ENCODE data around the gene RBM26. TPM values are rescaled to one million over a fixed set of nuclear protein-coding genes. Genes with fewer than 3 reads are reported as not detected.

RBM26 gene
- total and polyA plus RNA-seq, 12 donors: 7.5 to 46.8 (median 24.5) TPM

DNA sequence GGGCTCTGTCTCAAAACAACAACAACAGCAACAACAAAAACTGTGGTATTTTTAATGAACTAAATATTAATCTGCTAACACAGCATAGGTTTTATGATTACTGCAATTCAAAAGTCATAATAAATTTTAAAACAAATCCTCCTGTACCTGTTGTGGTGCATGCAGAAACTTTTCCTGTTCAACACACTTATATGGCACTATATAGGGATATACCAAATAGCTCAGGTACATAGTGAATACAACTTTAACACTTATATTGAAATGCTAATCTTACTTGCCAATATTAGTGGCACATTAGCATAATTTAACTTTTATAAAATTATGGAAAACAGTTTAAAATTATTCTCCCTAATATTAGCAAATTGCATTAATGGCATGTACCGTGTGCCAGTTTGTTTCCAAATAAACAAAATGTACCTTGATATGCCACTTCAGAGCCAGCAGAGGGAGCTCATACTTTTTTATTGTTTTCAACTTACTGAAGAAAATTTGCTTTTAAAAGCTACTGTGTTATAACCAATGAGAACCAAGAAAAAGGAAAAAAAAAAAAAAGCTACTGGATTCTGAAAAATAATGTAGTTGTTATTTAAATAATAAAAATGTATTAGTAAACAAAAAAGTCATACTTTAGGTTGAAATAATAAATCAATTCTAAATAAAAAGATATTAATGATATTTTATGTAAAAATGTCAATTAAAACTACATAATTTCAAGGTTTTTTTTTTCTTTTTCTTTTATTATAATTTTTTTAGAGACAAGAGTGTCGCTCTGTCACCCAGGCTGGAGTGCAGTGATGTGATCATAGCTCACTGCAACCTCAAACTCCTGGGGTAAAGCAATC, 18.0 kb upstream of the RBM26 start:
- no peaks in the 10 kb centered on the region for H3K9me3 ChIP-seq
- no peaks in the 10 kb centered on the region for H3K36me3 ChIP-seq
- intact Hi-C loops (cut with DNase I): loop anchor here in 8 of 10 donors (1.0 to 10.0 kb wide), 6 partner anchors 51 to 119 kb away; no protein-coding TSS in a partner anchor
- ATAC-seq (peak in 2 of 8 donors; percentile 49 to 58), DNase-seq (no peak)
- TF ChIP-seq, protein P1, sequence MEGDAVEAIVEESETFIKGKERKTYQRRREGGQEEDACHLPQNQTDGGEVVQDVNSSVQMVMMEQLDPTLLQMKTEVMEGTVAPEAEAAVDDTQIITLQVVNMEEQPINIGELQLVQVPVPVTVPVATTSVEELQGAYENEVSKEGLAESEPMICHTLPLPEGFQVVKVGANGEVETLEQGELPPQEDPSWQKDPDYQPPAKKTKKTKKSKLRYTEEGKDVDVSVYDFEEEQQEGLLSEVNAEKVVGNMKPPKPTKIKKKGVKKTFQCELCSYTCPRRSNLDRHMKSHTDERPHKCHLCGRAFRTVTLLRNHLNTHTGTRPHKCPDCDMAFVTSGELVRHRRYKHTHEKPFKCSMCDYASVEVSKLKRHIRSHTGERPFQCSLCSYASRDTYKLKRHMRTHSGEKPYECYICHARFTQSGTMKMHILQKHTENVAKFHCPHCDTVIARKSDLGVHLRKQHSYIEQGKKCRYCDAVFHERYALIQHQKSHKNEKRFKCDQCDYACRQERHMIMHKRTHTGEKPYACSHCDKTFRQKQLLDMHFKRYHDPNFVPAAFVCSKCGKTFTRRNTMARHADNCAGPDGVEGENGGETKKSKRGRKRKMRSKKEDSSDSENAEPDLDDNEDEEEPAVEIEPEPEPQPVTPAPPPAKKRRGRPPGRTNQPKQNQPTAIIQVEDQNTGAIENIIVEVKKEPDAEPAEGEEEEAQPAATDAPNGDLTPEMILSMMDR (IDR thresholded peaks at IDR 0.05): peak; percentile 48 to 81 (median 71)
- no peaks in the 10 kb centered on the region for H3K27me3 ChIP-seq
- H3K4me3 ChIP-seq: no peak overlapping the region
- no peak overlapping the region for H3K27ac ChIP-seq
- no peaks in the 10 kb centered on the region for H3K4me1 ChIP-seq
- 32 to 40% methylated on average over 2 of the region's 2 CpGs for WGBS, 2 donors

DNA sequence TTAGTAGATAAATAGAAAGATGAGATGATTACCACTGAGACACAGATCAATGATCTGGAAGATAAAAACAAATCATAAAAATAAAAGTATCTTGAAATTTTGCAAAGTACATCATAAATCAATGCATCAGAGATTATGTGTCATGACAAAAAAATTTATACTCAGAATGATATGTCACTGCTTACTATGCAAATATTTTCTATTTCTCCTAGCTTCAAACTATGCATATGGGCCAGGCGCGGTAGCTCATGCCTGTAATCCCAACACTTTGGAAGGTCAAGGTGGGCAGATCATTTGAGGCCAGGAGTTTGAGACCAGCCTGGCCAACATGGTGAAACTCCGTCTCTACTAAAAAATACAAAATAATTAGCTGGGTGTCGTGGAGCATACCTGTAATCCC, 17.3 kb upstream of the RBM26 start:
- no peak overlapping the region for H3K27ac ChIP-seq
- ATAC-seq: no peak
- WGBS, 2 donors: 92 to 95% methylated on average over 4 of the region's 4 CpGs
- no peaks in the 10 kb centered on the region for H3K27me3 ChIP-seq
- H3K9me3 ChIP-seq: no peaks in the 10 kb centered on the region
- intact Hi-C loops (cut with DNase I): loop anchor here in 5 of 10 donors (1.0 to 10.0 kb wide), 4 partner anchors 51 to 119 kb away; no protein-coding TSS in a partner anchor
- TF ChIP-seq, protein P1 (IDR thresholded peaks at IDR 0.05): no peak
- no peaks in the 10 kb centered on the region for H3K4me1 ChIP-seq
- no peak overlapping the region for H3K4me3 ChIP-seq
- DNase-seq: no peak
- H3K36me3 ChIP-seq: no peaks in the 10 kb centered on the region

- ATAC-seq (no peak), DNase-seq (no peak)
- Histone ChIP-seq H3K4me1 (no peaks in the 10 kb centered on the region), H3K36me3 (no peaks in the 10 kb centered on the region), H3K4me3 (no peak overlapping the region), H3K27me3 (no peaks in the 10 kb centered on the region), H3K27ac (no peak overlapping the region), H3K9me3 (no peaks in the 10 kb centered on the region)
- TF ChIP-seq, protein P1 (IDR thresholded peaks at IDR 0.05): no peak
- 97 to 100% methylated on average over 1 of the region's 1 CpG for WGBS, 2 donors
- intact Hi-C loops (cut with DNase I): loop anchor here in 1 of 10 donors (5.0 kb wide), 1 partner anchor 728 kb away; no protein-coding TSS in a partner anchor
Observed at GRCh38 chr13:79419365-79419764, 13.3 kb upstream of the RBM26 start.

GRCh38 chr13:79417741-79418140, 11.7 kb upstream of the RBM26 start:
- no peak overlapping the region for H3K27ac ChIP-seq
- TF ChIP-seq, protein P1 (IDR thresholded peaks at IDR 0.05): no peak

More at GRCh38 chr13:79417741-79418140, 11.7 kb upstream of the RBM26 start:
- Histone ChIP-seq H3K9me3 (no peaks in the 10 kb centered on the region), H3K4me1 (no peaks in the 10 kb centered on the region), H3K36me3 (peaks cover 0 to 12% (median 5%) of the 10 kb centered on the region in 9 donors), H3K27me3 (no peaks in the 10 kb centered on the region), H3K4me3 (no peak overlapping the region)
- intact Hi-C loops (cut with DNase I): loop anchor here in 1 of 10 donors (5.0 kb wide), 1 partner anchor 730 kb away; no protein-coding TSS in a partner anchor
- no peak for ATAC-seq
- DNase-seq: no peak

Measured in heart right ventricle (tissue), 16 donors.